Cardiac septum (tissue), 1 donor: ENCODE data around the gene RNF213. TPM values are rescaled to one million over a fixed set of nuclear protein-coding genes. Genes with fewer than 3 reads are reported as not detected.
"Not testable (repeated sequence)": the region's sequence is repeated elsewhere in the genome, so short reads cannot be mapped to it uniquely, and the experiment has no call there.

Experiments used
- DNase-seq: peaks from one replicate; pipeline ENCODE4 v3.0.0-alpha.2; 2020; ENCODE audit warnings: low spot score
- intact Hi-C: fragments of 100-400 bp; cut with DNase I; formaldehyde crosslinking; loops from one replicate; pipeline ENCODE4 v1.14.0; 2022
- total RNA-seq: library from RNA; stranded (reverse); fragmentation: NEBNext Ultra II Directional; extraction: Animal tissue kit (Norgen Biotek cat#: 25700); gene quantifications from one replicate; pipeline ENCODE4 v1.2.1, GENCODE V29; 2021
- donor health status: DM: no; HTN: no; CAD: no.

Gene RNF213
- total RNA-seq, 1 donor from 2014 or later = 46.4 TPM

- peak; percentile 93 for DNase-seq
- intact Hi-C loops = loop anchor here (2.0 to 5.0 kb wide), 2 partner anchors 117 to 161 kb away; partner anchors contain the start of genes EIF4A3 and GAA
Measured at GRCh38 chr17:80263253-80264204, 2.9 kb downstream of the RNF213 start.

DNA sequence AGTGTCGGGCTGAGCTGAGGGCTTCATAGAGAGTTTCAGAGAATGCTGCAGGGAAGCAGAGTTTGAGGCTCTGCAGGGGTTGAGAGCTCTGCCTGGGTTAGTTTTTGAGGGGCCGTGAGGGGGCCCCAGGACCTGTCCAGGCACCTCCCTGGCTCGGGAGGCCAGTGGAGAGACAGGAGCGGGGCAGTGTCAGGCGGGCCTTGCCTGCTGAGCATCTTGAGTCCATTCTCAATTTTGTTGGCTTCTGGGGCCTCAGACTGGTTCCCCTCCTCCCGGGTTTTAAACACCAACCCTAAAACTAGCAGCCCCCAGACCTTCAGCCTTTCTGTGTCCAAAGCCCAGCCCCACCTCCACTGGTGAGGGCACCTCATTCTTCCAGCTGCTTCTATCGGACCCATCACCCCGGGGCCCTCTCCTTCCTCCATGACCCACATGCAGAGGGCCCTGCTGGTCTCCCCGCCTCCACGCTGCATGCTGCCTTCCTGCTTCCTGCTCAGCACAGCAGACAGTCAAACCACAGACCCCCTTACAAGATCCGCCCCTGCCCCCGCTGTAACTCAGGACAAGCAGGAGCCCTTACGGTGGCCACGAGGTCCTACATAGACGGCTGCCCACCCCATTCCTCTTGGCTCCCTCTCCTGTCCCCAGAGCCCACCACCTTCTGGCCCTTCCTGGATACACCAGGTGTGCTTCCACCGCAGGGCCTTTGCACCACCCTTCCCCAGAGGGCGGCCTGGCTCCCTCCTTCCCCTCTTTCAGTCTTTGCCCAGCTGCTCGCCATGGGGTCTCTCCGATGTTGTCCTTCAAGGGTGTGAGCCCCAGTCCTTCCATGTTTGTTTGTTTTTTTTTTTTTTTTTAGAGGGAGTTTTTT, 3.8 kb downstream of the RNF213 start:
- no peak for DNase-seq
- intact Hi-C loops = loop anchor here (5.0 kb wide), 1 partner anchor 162 kb away; the partner anchor contains the start of gene GAA

- intact Hi-C loops = no loop called here
- DNase-seq = no peak
Measured at GRCh38 chr17:80265205-80266068, 4.8 kb downstream of the RNF213 start.

GRCh38 chr17:80267391-80267790, 6.7 kb downstream of the RNF213 start:
- intact Hi-C loops = no loop called here
- no peak for DNase-seq

GRCh38 chr17:80268427-80268826, 7.8 kb downstream of the RNF213 start:
- no peak for DNase-seq
- intact Hi-C loops = no loop called here

- intact Hi-C loops = no loop called here
- DNase-seq = no peak
Measured at GRCh38 chr17:80269405-80269807, 8.8 kb downstream of the RNF213 start.

GRCh38 chr17:80270104-80270503, 9.5 kb downstream of the RNF213 start:
- DNase-seq = no peak

GRCh38 chr17:80270836-80271235, 10.2 kb downstream of the RNF213 start:
- intact Hi-C loops = no loop called here
- DNase-seq = no peak

More at GRCh38 chr17:80270104-80270503, 9.5 kb downstream of the RNF213 start:
- intact Hi-C loops = no loop called here

GRCh38 chr17:80272366-80272765, 11.7 kb downstream of the RNF213 start:
- DNase-seq = no peak
- intact Hi-C loops = no loop called here

DNA sequence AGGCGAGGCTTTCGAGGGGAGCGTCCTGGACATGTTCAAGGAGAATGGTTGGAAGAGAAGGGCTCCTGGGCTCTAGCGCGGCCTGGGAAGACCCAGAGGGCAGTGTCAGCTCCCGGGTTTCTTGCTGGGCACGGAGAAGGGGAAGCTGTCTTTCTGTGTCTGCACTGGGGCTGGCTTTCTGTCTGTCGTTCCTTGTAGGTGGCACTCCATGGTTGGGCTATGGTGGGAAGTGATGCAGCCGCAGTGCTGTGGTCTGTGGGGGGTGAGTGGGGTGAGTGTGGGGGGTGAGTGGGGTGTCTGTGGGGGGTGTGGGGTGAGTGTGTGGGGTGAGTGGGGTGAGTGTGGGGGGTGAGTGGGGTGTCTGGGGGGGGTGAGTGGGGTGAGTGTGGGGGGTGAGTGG, 13.7 kb downstream of the RNF213 start:
- intact Hi-C loops = no loop called here
- no peak for DNase-seq

DNA sequence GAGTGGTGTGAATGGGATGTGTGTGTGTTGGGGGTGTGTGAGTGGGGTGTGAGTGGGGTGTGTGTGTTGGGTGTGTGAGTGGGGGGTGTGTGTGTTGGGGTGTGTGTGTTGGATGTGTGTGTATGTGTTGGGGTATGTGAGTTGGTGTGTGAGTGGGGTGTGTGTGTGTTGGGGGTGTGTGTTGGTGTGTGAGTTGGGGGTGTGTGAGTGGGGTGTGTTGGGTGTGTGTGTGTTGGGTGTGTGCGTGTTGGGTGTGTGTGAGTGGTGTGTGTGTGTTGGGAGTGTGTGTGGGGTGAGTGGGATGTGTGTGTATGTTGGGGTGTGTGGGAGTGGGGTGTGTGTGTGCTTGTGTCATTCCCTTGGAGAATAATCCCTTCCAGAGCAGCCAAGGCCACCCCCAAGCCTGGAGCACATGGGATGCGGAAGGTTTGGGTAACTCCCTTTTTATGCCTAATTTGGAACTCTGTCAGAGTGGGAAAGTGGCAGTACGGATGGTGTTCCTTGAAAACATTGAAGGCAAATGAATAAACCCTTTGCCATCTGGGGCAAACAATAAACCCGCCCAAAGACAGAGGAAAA, 14.3 kb downstream of the RNF213 start:
- DNase-seq = no peak
- intact Hi-C loops = no loop called here

GRCh38 chr17:80275857-80276256, 15.2 kb downstream of the RNF213 start:
- DNase-seq, intact Hi-C loops: not testable (repeated sequence)

- intact Hi-C loops = no loop called here
- no peak for DNase-seq
Measured at GRCh38 chr17:80277751-80278671, 17.4 kb downstream of the RNF213 start.

GRCh38 chr17:80279895-80280294, 19.2 kb downstream of the RNF213 start:
- DNase-seq = peak; percentile 80
- intact Hi-C loops = no loop called here

GRCh38 chr17:80281516-80281915, 20.9 kb downstream of the RNF213 start:
- DNase-seq = no peak
- intact Hi-C loops = no loop called here

- intact Hi-C loops = no loop called here
Measured at GRCh38 chr17:80283116-80283852, 22.6 kb downstream of the RNF213 start.

GRCh38 chr17:80284631-80285030, 24.0 kb downstream of the RNF213 start:
- no peak for DNase-seq
- intact Hi-C loops = no loop called here

More at GRCh38 chr17:80283116-80283852, 22.6 kb downstream of the RNF213 start:
- no peak for DNase-seq
